Upper lobe of left lung (tissue), 6 donors: ENCODE results near the gene TSNAX. TPM values are rescaled to one million over a fixed set of nuclear protein-coding genes. Genes with fewer than 3 reads are reported as not detected.

ENCODE experiments used
- ATAC-seq, 2 donors: fragments of 200-7000 bp; cut with Tn5 transposase; one replicate each; pipeline ENCODE4 v1.9.1; 2022; ENCODE audit warnings: mild to moderate bottlenecking in 2 of 2, moderate library complexity in 2 of 2; ENCODE audit not compliant: low FRiP score in 2 of 2
- DNase-seq, 2 donors: peaks; one replicate each; pipeline ENCODE4 v3.0.0-alpha.2; 2019 to 2020
- H3K27ac ChIP-seq, 4 donors: fragments of 200-600 bp; sonication (generic); one replicate each; pipeline ENCODE4 v1.5.1; 2016 to 2019
- H3K27me3 ChIP-seq, 4 donors: fragments of 200-600 bp; sonication (generic); one replicate each; pipeline ENCODE4 v1.5.1; 2017 to 2019
- H3K36me3 ChIP-seq, 4 donors: fragments of 200-600 bp; sonication (generic); one replicate each; pipeline ENCODE4 v1.5.1; 2016 to 2019
- H3K4me1 ChIP-seq, 4 donors: fragments of 200-600 bp; sonication (generic); one replicate each; pipeline ENCODE4 v1.5.1; 2018 to 2019
- H3K4me3 ChIP-seq, 4 donors: fragments of 200-600 bp; sonication (generic); one replicate each; pipeline ENCODE4 v1.5.1; 2017 to 2019; ENCODE audit warnings: mild to moderate bottlenecking in 2 of 4, moderate library complexity in 1 of 4
- H3K9me3 ChIP-seq, 4 donors: fragments of 200-600 bp; sonication (generic); one replicate each; pipeline ENCODE4 v1.5.1; 2018 to 2019
- CTCF ChIP-seq, 6 experiments: fragments of 450-650 bp in 4 of 6; fragments of 200-600 bp in 2 of 6; sonication (generic) in 2 of 6; IDR thresholded peaks; one replicate each; pipeline ENCODE4 v1.5.1; 2016 to 2019; ENCODE audit warnings: antibody characterized with exemption in 6 of 6
- EP300 ChIP-seq, 4 donors: sonication (generic); formaldehyde crosslinking; IDR thresholded peaks; one replicate each; pipeline ENCODE4 v1.5.1; 2017; ENCODE audit warnings: antibody characterized with exemption in 4 of 4, control low read depth in 2 of 4
- POLR2A ChIP-seq, 4 donors: fragments of 450-650 bp; IDR thresholded peaks; one replicate each; pipeline ENCODE4 v1.5.1; 2016 to 2017; ENCODE audit warnings: antibody characterized with exemption in 4 of 4, mild to moderate bottlenecking in 2 of 4
- POLR2AphosphoS5 ChIP-seq, 2 donors: sonication (generic); formaldehyde crosslinking; IDR thresholded peaks; one replicate each; pipeline ENCODE4 v1.5.1; 2017; ENCODE audit warnings: antibody characterized with exemption in 2 of 2
- WGBS, 2 donors: methylation state at CpG; one replicate each; pipeline ENCODE4 v1.1.5; 2017 to 2018; 5-methylcytosine and 5-hydroxymethylcytosine counted together
- total RNA-seq, 6 donors: library from RNA; depleted of rRNA in 4 of 6; stranded (reverse); fragments of >200 nt in 4 of 6; gene quantifications; one replicate each; pipeline versions ENCODE4 v1.1.0 to v1.2.1, GENCODE V29; 2016 to 2021
- donor health status: DM: no; HTN: no; CAD: no; lungs with moderate emphysema.
- donor health status: DM: no; HTN: yes; CAD: no; lungs with severe emphysema.

Gene TSNAX
- total RNA-seq, 6 donors from 2014 or later, result 6.3 to 39.7 (median 24.6) TPM

GRCh38 chr1:231611851-231612250, 83.4 kb downstream of the TSNAX start:
- no peaks in the 10 kb centered on the region for H3K27me3 ChIP-seq
- DNase-seq (no peak), ATAC-seq (no peak)
- peaks cover 0 to 22% (median 16%) of the 10 kb centered on the region in 4 donors for H3K4me1 ChIP-seq
- WGBS, 2 donors, result 77 to 92% methylated on average over 5 of the region's 5 CpGs
- H3K36me3 ChIP-seq, result no peaks in the 10 kb centered on the region
- no peak for TF ChIP-seq EP300 (IDR thresholded peaks at IDR 0.05)
- TF ChIP-seq CTCF (IDR thresholded peaks at IDR 0.05), result no peak
- TF ChIP-seq POLR2A (IDR thresholded peaks at IDR 0.05), result no peak
- TF ChIP-seq POLR2AphosphoS5 (IDR thresholded peaks at IDR 0.05), result no peak
- peak overlapping the region in 3 of 4 donors; percentile 23 to 74 (median 44) for H3K27ac ChIP-seq
- no peaks in the 10 kb centered on the region for H3K9me3 ChIP-seq
- no peak overlapping the region for H3K4me3 ChIP-seq

GRCh38 chr1:231612393-231613089, 84.1 kb downstream of the TSNAX start:
- 61 to 72% methylated on average over 10 of the region's 10 CpGs for WGBS, 2 donors
- Histone ChIP-seq H3K9me3 (no peaks in the 10 kb centered on the region), H3K27me3 (no peaks in the 10 kb centered on the region), H3K4me3 (no peak overlapping the region), H3K4me1 (peaks cover 0 to 22% (median 16%) of the 10 kb centered on the region in 4 donors), H3K27ac (peak overlapping the region; percentile 28 to 74 (median 49)), H3K36me3 (no peaks in the 10 kb centered on the region)
- peak; percentile 82 to 87 for ATAC-seq
- TF ChIP-seq CTCF (IDR thresholded peaks at IDR 0.05), result no peak
- TF ChIP-seq POLR2A (IDR thresholded peaks at IDR 0.05), result no peak
- no peak for TF ChIP-seq POLR2AphosphoS5 (IDR thresholded peaks at IDR 0.05)
- no peak for TF ChIP-seq EP300 (IDR thresholded peaks at IDR 0.05)
- peak in 1 of 2 donors; percentile 62 for DNase-seq

- peak; percentile 23 to 25 for ATAC-seq
- H3K27ac ChIP-seq, result peak overlapping the region; percentile 28 to 74 (median 49)
- 55 to 57% methylated on average over 7 of the region's 7 CpGs for WGBS, 2 donors
Observed at GRCh38 chr1:231613419-231614349, 85.2 kb downstream of the TSNAX start.

More at GRCh38 chr1:231613419-231614349, 85.2 kb downstream of the TSNAX start:
- DNase-seq, result peak in 1 of 2 donors; percentile 47
- Histone ChIP-seq H3K27me3 (no peaks in the 10 kb centered on the region), H3K4me3 (no peak overlapping the region), H3K4me1 (peaks cover 0 to 22% (median 18%) of the 10 kb centered on the region in 4 donors), H3K36me3 (no peaks in the 10 kb centered on the region), H3K9me3 (no peaks in the 10 kb centered on the region)
- no peak for TF ChIP-seq CTCF (IDR thresholded peaks at IDR 0.05)
- no peak for TF ChIP-seq POLR2AphosphoS5 (IDR thresholded peaks at IDR 0.05)
- TF ChIP-seq POLR2A (IDR thresholded peaks at IDR 0.05), result no peak
- no peak for TF ChIP-seq EP300 (IDR thresholded peaks at IDR 0.05)

Other genes with a start within 250 kb of the TSNAX start
- 10 to 100 TPM; 16.3 to 24.7 (median 17.5) TPM for gene EXOC8, start 190.8 kb upstream of the TSNAX start, total RNA-seq
- gene SPRTN, start 190.4 kb upstream of the TSNAX start, total RNA-seq, result 10 to 100 TPM in 4 of 6 donors, 1 to 10 TPM in 2; 8.8 to 30.9 (median 17.2) TPM
- gene EGLN1, start 106.4 kb upstream of the TSNAX start, total RNA-seq, result 10 to 100 TPM; 19.9 to 30.4 (median 22.8) TPM
- gene DISC1, start 98.1 kb downstream of the TSNAX start, total RNA-seq, result 10 to 100 TPM in 5 of 6 donors, 1 to 10 TPM in 1; 6.1 to 16.8 (median 10.5) TPM